SHP77 treated with DMSO at 0.1 percent for 48 hours (cell line): Measurements from ENCODE around the gene CTXND1.
"Not testable (repeated sequence)": the region's sequence is repeated elsewhere in the genome, so short reads cannot be mapped to it uniquely, and the experiment has no call there.

Source experiments
- DNase-seq: peaks from one replicate; lab custom pipeline; 2025; lab: John Stamatoyannopoulos, UW

CTXND1 gene

GRCh38 chr15:80252121-80252518 lies at the start of gene CTXND1:
TSS of gene CTXND1 (minus strand) at chr15:80252213. CDS start at chr15:80201949, 50,264 bp downstream.
- no peak for DNase-seq

GRCh38 chr15:80301472-80301871 lies 49.5 kb upstream of the CTXND1 start:
- DNase-seq: no peak

- DNase-seq: not testable (repeated sequence)
Measured at GRCh38 chr15:80295777-80296176, 43.8 kb upstream of the CTXND1 start.

GRCh38 chr15:80292079-80292478 lies 40.1 kb upstream of the CTXND1 start:
- DNase-seq: no peak

- not testable (repeated sequence) for DNase-seq
Measured at GRCh38 chr15:80290891-80291290, 38.9 kb upstream of the CTXND1 start.

- DNase-seq: no peak
Measured at GRCh38 chr15:80289528-80290495, 37.8 kb upstream of the CTXND1 start.

- no peak for DNase-seq
Measured at GRCh38 chr15:80288131-80288530, 36.1 kb upstream of the CTXND1 start.

- DNase-seq: no peak
Measured at GRCh38 chr15:80286055-80286454, 34.0 kb upstream of the CTXND1 start.

GRCh38 chr15:80285379-80285778 lies 33.4 kb upstream of the CTXND1 start:
- no peak for DNase-seq

- DNase-seq: no peak
Measured at GRCh38 chr15:80283531-80283930, 31.5 kb upstream of the CTXND1 start.

- no peak for DNase-seq
Measured at GRCh38 chr15:80277147-80277546, 25.1 kb upstream of the CTXND1 start.

GRCh38 chr15:80275961-80276360 lies 23.9 kb upstream of the CTXND1 start:
- no peak for DNase-seq

GRCh38 chr15:80274996-80275395 lies 23.0 kb upstream of the CTXND1 start:
- DNase-seq: no peak

- DNase-seq: no peak
Measured at GRCh38 chr15:80274554-80274953, 22.5 kb upstream of the CTXND1 start.

GRCh38 chr15:80272987-80273386 lies 21.0 kb upstream of the CTXND1 start:
- DNase-seq: no peak

- no peak for DNase-seq
Measured at GRCh38 chr15:80270472-80270871, 18.5 kb upstream of the CTXND1 start.

GRCh38 chr15:80268101-80268500 lies 16.1 kb upstream of the CTXND1 start:
- no peak for DNase-seq

- no peak for DNase-seq
Measured at GRCh38 chr15:80267658-80268057, 15.6 kb upstream of the CTXND1 start.

GRCh38 chr15:80266745-80267144 lies 14.7 kb upstream of the CTXND1 start:
- DNase-seq: no peak

- no peak for DNase-seq
Measured at GRCh38 chr15:80266113-80266512, 14.1 kb upstream of the CTXND1 start.

GRCh38 chr15:80265021-80265420 lies 13.0 kb upstream of the CTXND1 start:
- no peak for DNase-seq

- no peak for DNase-seq
Measured at GRCh38 chr15:80264031-80264430, 12.0 kb upstream of the CTXND1 start.

- no peak for DNase-seq
Measured at GRCh38 chr15:80260551-80260950, 8.5 kb upstream of the CTXND1 start.
